Smooth muscle cell (in vitro differentiated cells): ENCODE data around the gene GFM1. TPM values are rescaled to one million over a fixed set of nuclear protein-coding genes. Genes with fewer than 3 reads are reported as not detected.

ENCODE experiments used
- DNase-seq: peaks from one replicate; lab custom pipeline; 2025; ENCODE audit not compliant: unreplicated experiment; lab: John Stamatoyannopoulos, UW
- H2AFZ ChIP-seq: fragments of 200-600 bp; sonication (generic); 2 replicates; pipeline ENCODE4 v1.6.0; 2016; ENCODE audit warnings: antibody characterized with exemption, low read depth, mild to moderate bottlenecking
- H3F3A ChIP-seq: fragments of 200-600 bp; sonication (generic); 2 replicates; pipeline ENCODE4 v1.6.0; 2017; ENCODE audit warnings: antibody characterized with exemption, low read depth
- H3K27ac ChIP-seq: fragments of 200-600 bp; sonication (generic); 2 replicates; pipeline ENCODE4 v1.5.1; 2016; ENCODE audit warnings: low read depth, mild to moderate bottlenecking
- H3K27me3 ChIP-seq: fragments of 200-600 bp; sonication (generic); 2 replicates; pipeline ENCODE4 v1.6.1; 2016; ENCODE audit warnings: low read depth, mild to moderate bottlenecking
- H3K36me3 ChIP-seq: fragments of 200-600 bp; sonication (generic); 2 replicates; pipeline ENCODE4 v1.5.1; 2016; ENCODE audit warnings: low read depth
- H3K4me1 ChIP-seq: fragments of 200-600 bp; sonication (generic); 2 replicates; pipeline ENCODE4 v1.5.1; 2016; ENCODE audit warnings: low read depth
- H3K4me2 ChIP-seq: fragments of 200-600 bp; sonication (generic); 2 replicates; pipeline ENCODE4 v1.6.0; 2016; ENCODE audit warnings: mild to moderate bottlenecking
- H3K4me3 ChIP-seq: fragments of 200-600 bp; sonication (generic); 2 replicates; pipeline ENCODE4 v1.5.1; 2016; ENCODE audit warnings: mild to moderate bottlenecking
- H3K79me2 ChIP-seq: fragments of 200-600 bp; sonication (generic); 2 replicates; pipeline ENCODE4 v1.6.0; 2016; ENCODE audit warnings: low read depth, mild to moderate bottlenecking
- H3K9ac ChIP-seq: fragments of 200-600 bp; sonication (generic); 2 replicates; pipeline ENCODE4 v1.6.0; 2016; ENCODE audit warnings: low read depth
- H3K9me3 ChIP-seq: fragments of 200-600 bp; sonication (generic); replicated peaks from 2 replicates; pipeline ENCODE4 v1.5.1; 2016; ENCODE audit warnings: low read depth
- H4K20me1 ChIP-seq: fragments of 200-600 bp; sonication (generic); 2 replicates; pipeline ENCODE4 v1.6.0; 2016; ENCODE audit warnings: low read depth
- CTCF ChIP-seq: fragments of 200-600 bp; sonication (generic); IDR thresholded peaks from 2 replicates; pipeline ENCODE4 v1.5.1; 2017; ENCODE audit warnings: borderline replicate concordance, mild to moderate bottlenecking, antibody characterized with exemption; ENCODE audit not compliant: insufficient read depth, poor library complexity, severe bottlenecking
- WGBS: methylation state at CpG from one replicate; pipeline ENCODE4 v1.1.7; 2016; ENCODE audit warnings: low lambda C conversion rate; 5-methylcytosine and 5-hydroxymethylcytosine counted together
- polyA plus RNA-seq: library from polyadenylated mRNA; unstranded; fragments of >200 nt; fragmentation: Nextera tagmentation; extraction: Ambion mirVana; gene quantifications from 2 replicates; pipeline ENCODE4 v1.2.1, GENCODE V29; 2016
- total RNA-seq: library from RNA; depleted of rRNA; stranded (reverse); fragments of >200 nt; gene quantifications from 2 replicates; pipeline ENCODE4 v1.2.3, GENCODE V29; 2014

The GFM1 gene
- total and polyA plus RNA-seq, 2 experiments from 2014 or later, result 19.4 to 34.9 TPM

DNA sequence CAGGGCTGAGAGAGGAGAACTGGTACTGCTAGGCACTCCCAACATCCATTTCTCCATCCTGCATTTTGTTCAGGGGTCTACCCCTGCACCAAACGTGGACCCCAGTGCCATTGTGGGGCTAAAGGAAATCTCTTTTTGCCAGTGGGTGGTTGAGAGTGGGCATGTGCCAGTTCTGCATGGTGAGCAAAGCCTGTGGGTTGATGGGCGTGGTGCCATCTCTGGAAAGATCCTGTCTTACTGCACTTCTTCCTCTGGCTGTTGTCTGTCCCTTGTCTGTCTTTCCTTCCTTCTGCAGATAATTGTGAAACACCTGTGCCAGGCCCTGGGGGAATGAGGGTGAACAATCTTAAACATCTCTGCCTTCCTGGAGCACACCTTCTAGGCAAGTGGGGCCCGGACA lies 89.3 kb downstream of the GFM1 start:
- Histone ChIP-seq H3K36me3 (no peaks in the 10 kb centered on the region), H3K4me3 (no peak overlapping the region), H3K27me3 (no peaks in the 10 kb centered on the region), H3K9me3 (no peaks in the 10 kb centered on the region), H3K4me1 (peaks cover 7% of the 10 kb centered on the region), H2AFZ (no peak overlapping the region), H3K9ac (no peak overlapping the region), H4K20me1 (no peaks in the 10 kb centered on the region), H3F3A (no peaks in the 10 kb centered on the region), H3K4me2 (no peak overlapping the region), H3K79me2 (no peaks in the 10 kb centered on the region), H3K27ac (no peak overlapping the region)
- WGBS, result 89% methylated on average over 3 of the region's 3 CpGs
- no peak for DNase-seq
- TF ChIP-seq CTCF, result no peak

DNA sequence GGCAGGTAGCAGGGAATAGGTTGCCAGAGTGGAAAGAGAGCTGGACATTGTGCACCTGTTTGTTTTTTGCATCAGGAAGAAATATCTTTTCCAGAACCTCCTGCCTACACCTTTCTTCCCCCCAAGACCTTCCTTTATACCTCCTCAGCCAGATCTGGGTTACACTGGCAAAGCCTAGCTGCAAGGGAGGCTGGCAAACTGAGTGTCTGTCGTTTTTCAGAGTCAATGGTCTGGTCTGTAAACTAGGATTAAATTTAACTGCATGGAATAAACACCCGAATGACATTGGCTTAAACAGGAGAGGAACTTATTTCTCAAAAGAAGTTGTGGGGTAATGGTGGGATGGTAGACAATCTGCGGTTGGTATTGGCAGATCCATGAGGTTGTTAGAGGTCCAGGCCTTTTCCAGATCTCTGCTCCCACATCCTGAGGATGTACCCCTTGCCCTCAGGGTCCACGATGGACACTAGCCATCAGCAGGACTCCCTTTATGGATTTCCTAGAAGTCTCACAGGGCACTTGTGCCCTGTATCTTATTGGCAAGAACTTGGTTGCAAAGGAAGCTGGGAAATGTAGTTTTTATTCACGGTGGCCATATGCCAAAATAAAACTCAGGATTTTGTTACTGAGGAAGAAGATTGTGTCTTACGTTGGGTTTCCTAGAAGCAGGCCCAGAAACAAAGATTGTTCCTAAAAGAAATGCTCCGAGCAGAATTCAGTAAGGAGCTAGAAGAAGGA lies 91.1 kb downstream of the GFM1 start:
- TF ChIP-seq CTCF, result no peak
- H3K4me2 ChIP-seq, result no peak overlapping the region
- no peak overlapping the region for H2AFZ ChIP-seq
- H3K4me3 ChIP-seq, result no peak overlapping the region
- H3F3A ChIP-seq, result no peaks in the 10 kb centered on the region
- H3K9ac ChIP-seq, result no peak overlapping the region
- no peaks in the 10 kb centered on the region for H3K9me3 ChIP-seq
- no peaks in the 10 kb centered on the region for H4K20me1 ChIP-seq
- no peaks in the 10 kb centered on the region for H3K79me2 ChIP-seq
- no peaks in the 10 kb centered on the region for H3K36me3 ChIP-seq
- H3K4me1 ChIP-seq, result peaks cover 7% of the 10 kb centered on the region
- 88% methylated on average over 7 of the region's 7 CpGs for WGBS
- H3K27me3 ChIP-seq, result no peaks in the 10 kb centered on the region
- H3K27ac ChIP-seq, result no peak overlapping the region
- no peak for DNase-seq

DNA sequence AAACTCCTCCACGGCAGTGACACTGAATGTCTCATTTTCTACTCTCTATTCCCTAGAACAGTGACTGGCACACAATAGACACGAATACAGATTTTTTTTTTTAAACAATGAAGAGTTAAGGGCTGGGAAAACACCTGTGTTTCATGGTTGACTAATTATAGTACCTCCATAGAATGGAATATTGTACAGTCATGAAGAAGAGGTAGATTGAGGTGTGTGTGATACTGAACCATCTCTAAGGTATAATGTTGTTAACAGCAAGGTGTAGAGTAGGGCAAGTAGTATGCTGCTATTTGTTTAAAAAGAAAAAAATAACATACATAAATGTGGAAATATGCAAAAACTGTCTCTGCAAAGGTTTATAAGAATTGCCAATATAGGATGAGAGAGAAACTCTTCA lies 93.1 kb downstream of the GFM1 start:
- DNase-seq, result no peak
- no peak for TF ChIP-seq CTCF
- H3K27ac ChIP-seq, result no peak overlapping the region
- H3K9ac ChIP-seq, result no peak overlapping the region
- WGBS, result 99% methylated on average over 2 of the region's 2 CpGs
- H3K4me2 ChIP-seq, result no peak overlapping the region
- no peaks in the 10 kb centered on the region for H3K79me2 ChIP-seq
- no peaks in the 10 kb centered on the region for H3K4me1 ChIP-seq
- H4K20me1 ChIP-seq, result no peaks in the 10 kb centered on the region
- no peak overlapping the region for H2AFZ ChIP-seq
- H3K9me3 ChIP-seq, result no peaks in the 10 kb centered on the region
- H3K36me3 ChIP-seq, result no peaks in the 10 kb centered on the region
- H3K27me3 ChIP-seq, result no peaks in the 10 kb centered on the region
- H3K4me3 ChIP-seq, result no peak overlapping the region
- H3F3A ChIP-seq, result no peaks in the 10 kb centered on the region

- no peak for TF ChIP-seq CTCF
- no peak overlapping the region for H3K4me3 ChIP-seq
- H4K20me1 ChIP-seq, result no peaks in the 10 kb centered on the region
- H3K4me1 ChIP-seq, result no peaks in the 10 kb centered on the region
- no peak overlapping the region for H2AFZ ChIP-seq
- 84% methylated on average over 9 of the region's 9 CpGs for WGBS
- no peaks in the 10 kb centered on the region for H3K36me3 ChIP-seq
- no peaks in the 10 kb centered on the region for H3K27me3 ChIP-seq
- no peak overlapping the region for H3K9ac ChIP-seq
- H3K79me2 ChIP-seq, result no peaks in the 10 kb centered on the region
- no peaks in the 10 kb centered on the region for H3F3A ChIP-seq
- H3K27ac ChIP-seq, result no peak overlapping the region
- no peaks in the 10 kb centered on the region for H3K9me3 ChIP-seq
- DNase-seq, result no peak
- H3K4me2 ChIP-seq, result no peak overlapping the region
Observed at GRCh38 chr3:158737976-158738615, 93.8 kb downstream of the GFM1 start.
